HL-60 (cell line): ENCODE measurements around the gene FILIP1L.
"Not testable (repeated sequence)": the region's sequence is repeated elsewhere in the genome, so short reads cannot be mapped to it uniquely, and the experiment has no call there.

ENCODE experiments used
- DNase-seq, 2 experiments: peaks; one replicate each; pipeline ENCODE4 v3.0.0-alpha.2; 2010 to 2020; ENCODE audit warnings: low read depth in 1 of 2, low spot score in 1 of 2
- H3K27ac ChIP-seq: fragments of 250-450 bp; sonication (Bioruptor Pico); replicated peaks from 2 replicates; pipeline ENCODE4 v1.5.1; 2020; ENCODE audit warnings: mild to moderate bottlenecking, moderate library complexity
- H3K27me3 ChIP-seq: fragments of 250-450 bp; sonication (Bioruptor Pico); 2 replicates; pipeline ENCODE4 v1.5.1; 2021; ENCODE audit warnings: mild to moderate bottlenecking, moderate library complexity; ENCODE audit not compliant: insufficient read depth, poor library complexity, severe bottlenecking
- H3K4me3 ChIP-seq: replicated peaks from 2 replicates; pipeline ENCODE4 v1.5.1; 2011; ENCODE audit warnings: mild to moderate bottlenecking, control low read depth, low read length; ENCODE audit not compliant: insufficient read depth
- GABPA ChIP-seq: IDR thresholded peaks from 2 replicates; pipeline ENCODE4 v1.6.1; 2012; ENCODE audit warnings: low read depth
- POLR2AphosphoS5 ChIP-seq: IDR thresholded peaks from 2 replicates; pipeline ENCODE4 v1.6.1; 2012; ENCODE audit warnings: low read depth
- REST ChIP-seq: IDR thresholded peaks from 2 replicates; pipeline ENCODE4 v1.6.1; 2012; ENCODE audit warnings: low read depth; ENCODE audit not compliant: insufficient replicate concordance
- SPI1 ChIP-seq: IDR thresholded peaks from 2 replicates; pipeline ENCODE4 v1.6.1; 2012; ENCODE audit warnings: low read depth, mild to moderate bottlenecking, borderline replicate concordance
- TF ChIP-seq, protein P1 (sequence below): IDR thresholded peaks from one replicate; pipeline ENCODE4 v1.5.1; 2011; ENCODE audit warnings: low read length, control low read depth, inconsistent platforms; ENCODE audit not compliant: insufficient read depth

Gene FILIP1L

GRCh38 chr3:100053951-100054620, 60.2 kb downstream of the FILIP1L start:
- Histone ChIP-seq H3K27ac (no peak overlapping the region), H3K4me3 (no peak overlapping the region), H3K27me3 (no peaks in the 10 kb centered on the region)
- TF ChIP-seq GABPA (no peak), SPI1 (no peak), REST (no peak), POLR2AphosphoS5 (no peak)
- TF ChIP-seq, protein P1, sequence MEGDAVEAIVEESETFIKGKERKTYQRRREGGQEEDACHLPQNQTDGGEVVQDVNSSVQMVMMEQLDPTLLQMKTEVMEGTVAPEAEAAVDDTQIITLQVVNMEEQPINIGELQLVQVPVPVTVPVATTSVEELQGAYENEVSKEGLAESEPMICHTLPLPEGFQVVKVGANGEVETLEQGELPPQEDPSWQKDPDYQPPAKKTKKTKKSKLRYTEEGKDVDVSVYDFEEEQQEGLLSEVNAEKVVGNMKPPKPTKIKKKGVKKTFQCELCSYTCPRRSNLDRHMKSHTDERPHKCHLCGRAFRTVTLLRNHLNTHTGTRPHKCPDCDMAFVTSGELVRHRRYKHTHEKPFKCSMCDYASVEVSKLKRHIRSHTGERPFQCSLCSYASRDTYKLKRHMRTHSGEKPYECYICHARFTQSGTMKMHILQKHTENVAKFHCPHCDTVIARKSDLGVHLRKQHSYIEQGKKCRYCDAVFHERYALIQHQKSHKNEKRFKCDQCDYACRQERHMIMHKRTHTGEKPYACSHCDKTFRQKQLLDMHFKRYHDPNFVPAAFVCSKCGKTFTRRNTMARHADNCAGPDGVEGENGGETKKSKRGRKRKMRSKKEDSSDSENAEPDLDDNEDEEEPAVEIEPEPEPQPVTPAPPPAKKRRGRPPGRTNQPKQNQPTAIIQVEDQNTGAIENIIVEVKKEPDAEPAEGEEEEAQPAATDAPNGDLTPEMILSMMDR = no peak
- no peak for DNase-seq

DNA sequence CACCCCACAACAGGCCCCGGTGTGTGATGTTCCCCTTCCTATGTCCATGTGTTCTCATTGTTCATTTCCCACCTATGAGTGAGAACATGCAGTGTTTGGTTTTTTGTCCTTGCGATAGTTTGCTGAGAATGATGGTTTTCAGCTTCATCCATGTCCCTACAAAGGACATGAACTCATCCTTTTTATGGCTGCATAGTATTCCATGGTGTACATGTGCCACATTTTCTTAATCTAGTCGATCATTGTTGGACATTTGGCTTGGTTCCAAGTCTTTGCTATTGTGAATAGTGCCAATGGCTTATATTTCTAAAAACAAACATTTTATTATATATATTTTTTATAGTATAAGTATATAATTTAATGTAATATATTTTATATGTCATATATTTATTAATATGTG, 62.8 kb downstream of the FILIP1L start:
- H3K4me3 ChIP-seq, H3K27ac ChIP-seq, DNase-seq, H3K27me3 ChIP-seq: not testable (repeated sequence)

DNA sequence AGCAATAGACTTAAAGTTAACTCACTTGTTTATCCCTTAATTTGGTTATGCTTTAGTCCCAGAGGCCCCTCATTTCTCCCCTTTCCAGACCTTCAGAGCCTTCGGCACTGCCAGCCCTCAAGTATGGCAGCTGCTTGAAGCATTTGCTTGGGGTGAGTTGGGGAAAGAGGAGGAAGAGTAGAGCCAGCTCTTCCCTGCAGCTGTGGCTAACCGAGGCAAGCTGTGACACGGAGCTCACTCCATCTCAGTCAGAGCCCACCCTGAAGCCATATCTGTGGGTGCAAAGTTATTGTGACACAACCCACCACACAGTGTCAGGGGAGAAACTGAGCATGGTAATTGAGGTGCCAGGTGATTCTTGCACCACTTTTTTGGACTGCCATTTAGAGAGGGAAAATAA, 66.1 kb downstream of the FILIP1L start:
- TF ChIP-seq, protein P1 = no peak
- no peak for TF ChIP-seq GABPA
- no peak for TF ChIP-seq SPI1
- no peak for TF ChIP-seq REST
- TF ChIP-seq POLR2AphosphoS5 = no peak
- no peak for DNase-seq
- H3K4me3 ChIP-seq = no peak overlapping the region
- no peaks in the 10 kb centered on the region for H3K27me3 ChIP-seq
- no peak overlapping the region for H3K27ac ChIP-seq

DNA sequence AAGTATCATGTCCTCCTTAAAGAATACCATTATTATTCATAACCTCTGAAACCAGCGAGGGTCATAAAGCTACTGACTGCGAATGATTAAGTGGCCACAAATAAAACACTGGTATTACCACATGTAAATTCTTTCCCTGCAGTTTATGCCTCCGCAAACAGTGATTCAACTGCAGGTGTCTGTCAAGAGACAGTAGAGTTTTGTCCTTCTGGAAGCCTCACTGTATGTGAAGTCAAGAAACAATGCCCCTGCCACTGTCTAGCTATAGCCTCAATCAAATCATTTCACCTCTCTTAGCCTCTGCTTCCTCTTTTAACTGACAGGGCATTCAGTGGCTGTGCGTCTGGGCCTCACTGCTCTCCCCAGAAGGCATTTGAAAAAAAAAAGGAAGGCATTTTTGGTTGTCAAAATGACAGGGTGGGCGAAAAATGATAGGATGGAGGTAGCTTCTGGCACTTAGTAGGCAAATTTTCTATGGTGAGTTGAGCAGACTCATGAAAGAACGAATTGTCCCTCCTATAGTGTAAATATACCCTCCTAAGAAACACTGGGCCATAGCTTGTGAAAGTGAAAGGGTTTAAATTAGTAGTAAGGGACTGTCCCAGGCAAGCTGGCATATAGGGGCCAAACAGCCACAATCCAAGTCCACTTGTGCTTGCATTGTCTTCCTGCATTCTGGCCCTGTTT, 66.7 kb downstream of the FILIP1L start:
- peak in 1 of 2 experiments; percentile 47 for DNase-seq
- Histone ChIP-seq H3K27ac (no peak overlapping the region), H3K27me3 (no peaks in the 10 kb centered on the region), H3K4me3 (no peak overlapping the region)
- TF ChIP-seq SPI1 = peak; percentile 58
- TF ChIP-seq, protein P1 = no peak
